CD4-positive, CD25-positive, alpha-beta regulatory T cell (primary cell): ENCODE measurements around the gene TRIO. TPM values are rescaled to one million over a fixed set of nuclear protein-coding genes. Genes with fewer than 3 reads are reported as not detected.

Source experiments
- ATAC-seq, 2 donors: fragments of 150-1000 bp; cut with Tn5 transposase; one replicate each; pipeline ENCODE4 v1.10.0; 2021; ENCODE audit warnings: low read depth in 2 of 2, moderate number of reproducible peaks in 2 of 2, moderate library complexity in 1 of 2
- DNase-seq, 3 donors: peaks; one replicate each; pipeline versions ENCODE4 v3.0.0 to v3.0.0-alpha.2; 2012 to 2022; ENCODE audit warnings: mixed read lengths in 1 of 3
- H3K27ac ChIP-seq: one replicate; pipeline ENCODE4 v1.7.0; 2013; ENCODE audit warnings: mild to moderate bottlenecking, low read length; ENCODE audit not compliant: insufficient read depth, poor library complexity, severe bottlenecking
- H3K27me3 ChIP-seq: one replicate; pipeline ENCODE4 v1.7.0; 2013; ENCODE audit warnings: low read length; ENCODE audit not compliant: control insufficient read depth, insufficient read depth
- H3K36me3 ChIP-seq: one replicate; pipeline ENCODE4 v1.7.0; 2013; ENCODE audit warnings: mild to moderate bottlenecking, low read length, moderate library complexity; ENCODE audit not compliant: control insufficient read depth, insufficient read depth
- H3K4me1 ChIP-seq: 2 replicates; pipeline ENCODE4 v1.7.0; 2013; ENCODE audit warnings: mild to moderate bottlenecking, low read length; ENCODE audit not compliant: insufficient read depth, control insufficient read depth, poor library complexity, severe bottlenecking
- H3K4me3 ChIP-seq: one replicate; pipeline ENCODE4 v1.7.0; 2013; ENCODE audit warnings: low read depth, mild to moderate bottlenecking, low read length, moderate library complexity
- H3K9me3 ChIP-seq, 2 experiments: 1 replicate in 1 of 2; 2 replicates in 1 of 2; pipeline ENCODE4 v1.7.0; 2013; ENCODE audit warnings: low read length in 2 of 2, mild to moderate bottlenecking in 1 of 2, moderate library complexity in 1 of 2; ENCODE audit not compliant: control insufficient read depth in 2 of 2
- H3K27ac Mint-ChIP-seq, 3 donors: one replicate each; pipeline ENCODE4 v1.8.0; 2020 to 2022; ENCODE audit warnings: mild to moderate bottlenecking in 3 of 3, mixed read lengths in 3 of 3, moderate library complexity in 2 of 3
- H3K27me3 Mint-ChIP-seq: one replicate; pipeline ENCODE4 v1.8.0; 2022; ENCODE audit warnings: mild to moderate bottlenecking, mixed read lengths
- H3K36me3 Mint-ChIP-seq: one replicate; pipeline ENCODE4 v1.8.0; 2020; ENCODE audit warnings: mixed read lengths
- H3K4me1 Mint-ChIP-seq, 4 donors: one replicate each; pipeline ENCODE4 v1.8.0; 2020 to 2022; ENCODE audit warnings: mixed read lengths in 4 of 4, mild to moderate bottlenecking in 1 of 4
- H3K4me3 Mint-ChIP-seq, 4 donors: one replicate each; pipeline ENCODE4 v1.8.0; 2020 to 2022; ENCODE audit warnings: mild to moderate bottlenecking in 4 of 4, mixed read lengths in 4 of 4, moderate library complexity in 3 of 4
- H3K9me3 Mint-ChIP-seq, 7 donors: one replicate each; pipeline ENCODE4 v1.8.0; 2020 to 2022; ENCODE audit warnings: mixed read lengths in 7 of 7, mild to moderate bottlenecking in 3 of 7, moderate library complexity in 2 of 7
- polyA plus RNA-seq, 4 donors: library from polyadenylated mRNA; unstranded; fragments of 300-500 nt; fragmentation: Illumina TruSeq; gene quantifications; one replicate each; pipeline ENCODE4 v1.2.3, GENCODE V29; 2021
- total RNA-seq: library from RNA; stranded (reverse); gene quantifications from one replicate; pipeline ENCODE4 v1.2.3, GENCODE V29; 2022

Gene TRIO
- total and polyA plus RNA-seq, 5 donors from 2014 or later = 1.2 to 7.6 (median 1.8) TPM

- no peaks in the 10 kb centered on the region for H3K4me1 ChIP-seq
- H3K4me3 ChIP-seq = no peak overlapping the region
- ATAC-seq = no peak
- H3K9me3 ChIP-seq = no peaks in the 10 kb centered on the region
- no peaks in the 10 kb centered on the region for H3K4me1 Mint-ChIP-seq
- no peak overlapping the region for H3K27ac ChIP-seq
- H3K36me3 ChIP-seq = no peaks in the 10 kb centered on the region
- H3K9me3 Mint-ChIP-seq = peaks cover 0 to 3% (median 0%) of the 10 kb centered on the region in 7 donors
- no peaks in the 10 kb centered on the region for H3K36me3 Mint-ChIP-seq
- DNase-seq = no peak
- no peak overlapping the region for H3K27ac Mint-ChIP-seq
- H3K27me3 Mint-ChIP-seq = peaks cover 5% of the 10 kb centered on the region
- no peak overlapping the region for H3K4me3 Mint-ChIP-seq
- no peaks in the 10 kb centered on the region for H3K27me3 ChIP-seq
Measured at GRCh38 chr5:14123974-14124482, 19.1 kb upstream of the TRIO start.

GRCh38 chr5:14125262-14125661 is 17.9 kb upstream of the TRIO start:
- Mint-ChIP-seq H3K36me3 (no peaks in the 10 kb centered on the region), H3K27ac (no peak overlapping the region), H3K4me1 (no peaks in the 10 kb centered on the region), H3K27me3 (peaks cover 5% of the 10 kb centered on the region), H3K4me3 (no peak overlapping the region), H3K9me3 (peaks cover 0 to 3% (median 0%) of the 10 kb centered on the region in 7 donors)
- H3K27me3 ChIP-seq = no peaks in the 10 kb centered on the region
- no peak overlapping the region for H3K4me3 ChIP-seq
- ATAC-seq = no peak
- H3K36me3 ChIP-seq = no peaks in the 10 kb centered on the region
- no peak for DNase-seq
- H3K27ac ChIP-seq = no peak overlapping the region
- no peaks in the 10 kb centered on the region for H3K9me3 ChIP-seq
- H3K4me1 ChIP-seq = no peaks in the 10 kb centered on the region

- DNase-seq = no peak
Measured at GRCh38 chr5:14127587-14127986, 15.6 kb upstream of the TRIO start.

GRCh38 chr5:14128079-14128478 is 15.1 kb upstream of the TRIO start:
- ATAC-seq = no peak
- H3K4me1 ChIP-seq = no peaks in the 10 kb centered on the region
- DNase-seq = no peak
- H3K27ac ChIP-seq = no peak overlapping the region
- no peaks in the 10 kb centered on the region for H3K36me3 Mint-ChIP-seq
- no peaks in the 10 kb centered on the region for H3K4me1 Mint-ChIP-seq
- H3K9me3 Mint-ChIP-seq = peaks cover 0 to 3% (median 0%) of the 10 kb centered on the region in 7 donors
- no peaks in the 10 kb centered on the region for H3K27me3 Mint-ChIP-seq
- H3K27me3 ChIP-seq = no peaks in the 10 kb centered on the region
- no peak overlapping the region for H3K27ac Mint-ChIP-seq
- no peaks in the 10 kb centered on the region for H3K36me3 ChIP-seq
- no peaks in the 10 kb centered on the region for H3K9me3 ChIP-seq
- no peak overlapping the region for H3K4me3 ChIP-seq
- no peak overlapping the region for H3K4me3 Mint-ChIP-seq

More at GRCh38 chr5:14127587-14127986, 15.6 kb upstream of the TRIO start:
- Histone ChIP-seq H3K4me3 (no peak overlapping the region), H3K36me3 (no peaks in the 10 kb centered on the region), H3K27me3 (no peaks in the 10 kb centered on the region), H3K9me3 (no peaks in the 10 kb centered on the region), H3K27ac (no peak overlapping the region), H3K4me1 (no peaks in the 10 kb centered on the region)
- no peak overlapping the region for H3K4me3 Mint-ChIP-seq
- H3K36me3 Mint-ChIP-seq = no peaks in the 10 kb centered on the region
- H3K27me3 Mint-ChIP-seq = no peaks in the 10 kb centered on the region
- H3K4me1 Mint-ChIP-seq = no peaks in the 10 kb centered on the region
- ATAC-seq = no peak
- peaks cover 0 to 3% (median 0%) of the 10 kb centered on the region in 7 donors for H3K9me3 Mint-ChIP-seq
- H3K27ac Mint-ChIP-seq = no peak overlapping the region

GRCh38 chr5:14129123-14129522 is 14.0 kb upstream of the TRIO start:
- DNase-seq (no peak), ATAC-seq (no peak)
- H3K4me1 ChIP-seq = no peaks in the 10 kb centered on the region
- Mint-ChIP-seq H3K4me3 (no peak overlapping the region), H3K9me3 (peaks cover 0 to 3% (median 0%) of the 10 kb centered on the region in 7 donors), H3K27me3 (no peaks in the 10 kb centered on the region), H3K27ac (no peak overlapping the region), H3K4me1 (no peaks in the 10 kb centered on the region), H3K36me3 (no peaks in the 10 kb centered on the region)
- no peaks in the 10 kb centered on the region for H3K9me3 ChIP-seq
- no peak overlapping the region for H3K27ac ChIP-seq
- no peaks in the 10 kb centered on the region for H3K36me3 ChIP-seq
- H3K4me3 ChIP-seq = no peak overlapping the region
- no peaks in the 10 kb centered on the region for H3K27me3 ChIP-seq

- Mint-ChIP-seq H3K27me3 (peaks cover under 1% of the 10 kb centered on the region), H3K9me3 (peaks cover 0 to 6% (median 3%) of the 10 kb centered on the region in 7 donors), H3K4me1 (no peaks in the 10 kb centered on the region), H3K36me3 (no peaks in the 10 kb centered on the region), H3K4me3 (no peak overlapping the region), H3K27ac (no peak overlapping the region)
- no peaks in the 10 kb centered on the region for H3K4me1 ChIP-seq
- no peaks in the 10 kb centered on the region for H3K27me3 ChIP-seq
- H3K9me3 ChIP-seq = no peaks in the 10 kb centered on the region
- H3K36me3 ChIP-seq = no peaks in the 10 kb centered on the region
- ATAC-seq (no peak), DNase-seq (no peak)
- no peak overlapping the region for H3K4me3 ChIP-seq
- no peak overlapping the region for H3K27ac ChIP-seq
Measured at GRCh38 chr5:14131855-14132503, 11.2 kb upstream of the TRIO start.

- Histone ChIP-seq H3K9me3 (no peaks in the 10 kb centered on the region), H3K36me3 (no peaks in the 10 kb centered on the region), H3K27me3 (no peaks in the 10 kb centered on the region), H3K4me3 (no peak overlapping the region), H3K27ac (no peak overlapping the region), H3K4me1 (no peaks in the 10 kb centered on the region)
- no peaks in the 10 kb centered on the region for H3K4me1 Mint-ChIP-seq
- no peak for ATAC-seq
- no peak overlapping the region for H3K4me3 Mint-ChIP-seq
- H3K36me3 Mint-ChIP-seq = no peaks in the 10 kb centered on the region
- peaks cover 0 to 6% (median 3%) of the 10 kb centered on the region in 7 donors for H3K9me3 Mint-ChIP-seq
- no peak for DNase-seq
- H3K27ac Mint-ChIP-seq = no peak overlapping the region
- H3K27me3 Mint-ChIP-seq = peaks cover 12% of the 10 kb centered on the region
Measured at GRCh38 chr5:14133394-14133793, 9.7 kb upstream of the TRIO start.

- Histone ChIP-seq H3K4me1 (no peaks in the 10 kb centered on the region), H3K27me3 (no peaks in the 10 kb centered on the region), H3K27ac (no peak overlapping the region), H3K36me3 (no peaks in the 10 kb centered on the region), H3K4me3 (no peak overlapping the region), H3K9me3 (no peaks in the 10 kb centered on the region)
- Mint-ChIP-seq H3K9me3 (peaks cover 1 to 6% (median 3%) of the 10 kb centered on the region in 7 donors), H3K27me3 (peaks cover 19% of the 10 kb centered on the region), H3K4me1 (no peaks in the 10 kb centered on the region), H3K27ac (no peak overlapping the region), H3K36me3 (no peaks in the 10 kb centered on the region), H3K4me3 (no peak overlapping the region)
- DNase-seq = no peak
- ATAC-seq = no peak
Measured at GRCh38 chr5:14134083-14134482, 9.1 kb upstream of the TRIO start.
